Measurements from ENCODE around the gene SDR39U1. TPM values are rescaled to one million over a fixed set of nuclear protein-coding genes. Genes with fewer than 3 reads are reported as not detected.

SDR39U1 gene
- total RNA-seq, 1 experiment from 2014 or later: 56.7 TPM

DNA sequence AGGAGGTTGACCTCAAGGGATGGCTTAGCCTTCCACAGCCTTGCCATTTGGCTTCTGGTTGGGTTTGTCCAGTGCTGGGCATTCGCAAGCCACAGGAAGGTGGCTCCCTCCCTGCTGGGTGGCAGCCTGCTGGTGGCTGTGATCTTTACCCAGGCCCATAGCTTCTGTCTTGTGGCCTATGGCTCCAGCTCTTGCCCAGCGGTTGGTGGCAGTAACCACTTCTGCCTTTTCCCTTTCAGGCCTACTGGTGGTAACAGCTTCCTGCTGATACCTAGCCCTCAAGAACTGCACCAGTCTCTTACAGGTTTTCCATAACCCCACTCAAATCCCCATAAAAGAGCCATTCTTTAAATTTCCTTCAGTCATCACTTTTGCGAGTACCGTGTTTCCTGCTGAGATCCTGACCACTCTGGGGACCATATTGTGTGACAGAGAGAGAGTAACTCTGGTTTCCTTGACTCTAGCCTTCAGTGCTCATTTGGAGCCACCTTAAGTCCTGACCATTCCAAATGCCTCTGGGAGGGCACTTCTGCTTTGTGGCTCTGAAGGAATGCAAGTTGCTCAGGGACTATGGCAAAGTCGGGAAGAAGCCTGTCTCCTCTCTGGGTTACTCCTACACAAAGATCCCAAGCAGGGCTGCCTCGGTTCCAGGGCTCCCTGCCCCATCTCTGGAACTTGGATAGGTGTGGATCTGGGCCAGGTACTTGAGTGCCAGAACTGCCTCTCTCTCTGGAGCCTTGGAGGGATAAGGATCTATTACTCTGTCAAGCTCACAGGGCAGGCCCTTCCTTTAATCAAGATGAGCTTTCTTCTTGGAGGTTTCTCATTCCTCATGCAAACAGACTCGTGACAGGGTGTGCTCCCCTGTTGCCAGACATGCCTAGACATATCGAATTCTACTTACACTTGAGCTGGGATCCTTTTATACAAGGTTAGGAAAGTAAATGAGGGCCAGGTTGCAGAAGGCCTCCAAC, 46.7 kb downstream of the SDR39U1 start (continued):
- TF ChIP-seq ZNF425 (CRISPR knock-in tag; conservative IDR thresholded peaks at IDR 0.05): no peak
- TF ChIP-seq CREM (CRISPR knock-in tag; IDR thresholded peaks at IDR 0.05): no peak

- ChIA-PET CTCF (no interaction called here), POLR2A (no interaction called here)
- no peak overlapping the region for H3K4me3 Mint-ChIP-seq
- no peak overlapping the region for H3K27ac Mint-ChIP-seq
- no peak for DNase-seq (ENCODE audit: low spot score)
- no peaks in the 10 kb centered on the region for H3K9me3 Mint-ChIP-seq
- H3K36me3 Mint-ChIP-seq: no peaks in the 10 kb centered on the region
- peaks cover 36% of the 10 kb centered on the region for H3K4me1 Mint-ChIP-seq
- no peak for ATAC-seq
- TF ChIP-seq ZNF232 (CRISPR knock-in tag; IDR thresholded peaks at IDR 0.05) (no peak), NFE2L1 (CRISPR knock-in tag; IDR thresholded peaks at IDR 0.05) (no peak), ZNF396 (CRISPR knock-in tag; IDR thresholded peaks at IDR 0.05; ENCODE audit: borderline replicate concordance) (no peak), ATF2 (CRISPR knock-in tag; IDR thresholded peaks at IDR 0.05; ENCODE audit: borderline replicate concordance, low read depth) (no peak), CBFB (CRISPR knock-in tag; IDR thresholded peaks at IDR 0.05; ENCODE audit: low read depth) (no peak), MXD4 (CRISPR knock-in tag; IDR thresholded peaks at IDR 0.05; ENCODE audit: borderline replicate concordance) (no peak)
- TF ChIP-seq, protein P1, sequence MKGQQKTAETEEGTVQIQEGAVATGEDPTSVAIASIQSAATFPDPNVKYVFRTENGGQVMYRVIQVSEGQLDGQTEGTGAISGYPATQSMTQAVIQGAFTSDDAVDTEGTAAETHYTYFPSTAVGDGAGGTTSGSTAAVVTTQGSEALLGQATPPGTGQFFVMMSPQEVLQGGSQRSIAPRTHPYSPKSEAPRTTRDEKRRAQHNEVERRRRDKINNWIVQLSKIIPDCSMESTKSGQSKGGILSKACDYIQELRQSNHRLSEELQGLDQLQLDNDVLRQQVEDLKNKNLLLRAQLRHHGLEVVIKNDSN (CRISPR knock-in tag; IDR thresholded peaks at IDR 0.05): no peak
- TF ChIP-seq, protein P2, sequence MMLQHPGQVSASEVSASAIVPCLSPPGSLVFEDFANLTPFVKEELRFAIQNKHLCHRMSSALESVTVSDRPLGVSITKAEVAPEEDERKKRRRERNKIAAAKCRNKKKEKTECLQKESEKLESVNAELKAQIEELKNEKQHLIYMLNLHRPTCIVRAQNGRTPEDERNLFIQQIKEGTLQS (CRISPR knock-in tag; conservative IDR thresholded peaks at IDR 0.05): no peak
- TF ChIP-seq, protein P3, sequence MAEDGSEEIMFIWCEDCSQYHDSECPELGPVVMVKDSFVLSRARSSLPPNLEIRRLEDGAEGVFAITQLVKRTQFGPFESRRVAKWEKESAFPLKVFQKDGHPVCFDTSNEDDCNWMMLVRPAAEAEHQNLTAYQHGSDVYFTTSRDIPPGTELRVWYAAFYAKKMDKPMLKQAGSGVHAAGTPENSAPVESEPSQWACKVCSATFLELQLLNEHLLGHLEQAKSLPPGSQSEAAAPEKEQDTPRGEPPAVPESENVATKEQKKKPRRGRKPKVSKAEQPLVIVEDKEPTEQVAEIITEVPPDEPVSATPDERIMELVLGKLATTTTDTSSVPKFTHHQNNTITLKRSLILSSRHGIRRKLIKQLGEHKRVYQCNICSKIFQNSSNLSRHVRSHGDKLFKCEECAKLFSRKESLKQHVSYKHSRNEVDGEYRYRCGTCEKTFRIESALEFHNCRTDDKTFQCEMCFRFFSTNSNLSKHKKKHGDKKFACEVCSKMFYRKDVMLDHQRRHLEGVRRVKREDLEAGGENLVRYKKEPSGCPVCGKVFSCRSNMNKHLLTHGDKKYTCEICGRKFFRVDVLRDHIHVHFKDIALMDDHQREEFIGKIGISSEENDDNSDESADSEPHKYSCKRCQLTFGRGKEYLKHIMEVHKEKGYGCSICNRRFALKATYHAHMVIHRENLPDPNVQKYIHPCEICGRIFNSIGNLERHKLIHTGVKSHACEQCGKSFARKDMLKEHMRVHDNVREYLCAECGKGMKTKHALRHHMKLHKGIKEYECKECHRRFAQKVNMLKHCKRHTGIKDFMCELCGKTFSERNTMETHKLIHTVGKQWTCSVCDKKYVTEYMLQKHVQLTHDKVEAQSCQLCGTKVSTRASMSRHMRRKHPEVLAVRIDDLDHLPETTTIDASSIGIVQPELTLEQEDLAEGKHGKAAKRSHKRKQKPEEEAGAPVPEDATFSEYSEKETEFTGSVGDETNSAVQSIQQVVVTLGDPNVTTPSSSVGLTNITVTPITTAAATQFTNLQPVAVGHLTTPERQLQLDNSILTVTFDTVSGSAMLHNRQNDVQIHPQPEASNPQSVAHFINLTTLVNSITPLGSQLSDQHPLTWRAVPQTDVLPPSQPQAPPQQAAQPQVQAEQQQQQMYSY (CRISPR knock-in tag; IDR thresholded peaks at IDR 0.05): no peak
- peaks cover 7% of the 10 kb centered on the region for H3K27me3 Mint-ChIP-seq (ENCODE audit: low read depth)
These were observed 48.3 kb downstream of the SDR39U1 start for GRCh38 chr14:24394275-24394674.

DNA sequence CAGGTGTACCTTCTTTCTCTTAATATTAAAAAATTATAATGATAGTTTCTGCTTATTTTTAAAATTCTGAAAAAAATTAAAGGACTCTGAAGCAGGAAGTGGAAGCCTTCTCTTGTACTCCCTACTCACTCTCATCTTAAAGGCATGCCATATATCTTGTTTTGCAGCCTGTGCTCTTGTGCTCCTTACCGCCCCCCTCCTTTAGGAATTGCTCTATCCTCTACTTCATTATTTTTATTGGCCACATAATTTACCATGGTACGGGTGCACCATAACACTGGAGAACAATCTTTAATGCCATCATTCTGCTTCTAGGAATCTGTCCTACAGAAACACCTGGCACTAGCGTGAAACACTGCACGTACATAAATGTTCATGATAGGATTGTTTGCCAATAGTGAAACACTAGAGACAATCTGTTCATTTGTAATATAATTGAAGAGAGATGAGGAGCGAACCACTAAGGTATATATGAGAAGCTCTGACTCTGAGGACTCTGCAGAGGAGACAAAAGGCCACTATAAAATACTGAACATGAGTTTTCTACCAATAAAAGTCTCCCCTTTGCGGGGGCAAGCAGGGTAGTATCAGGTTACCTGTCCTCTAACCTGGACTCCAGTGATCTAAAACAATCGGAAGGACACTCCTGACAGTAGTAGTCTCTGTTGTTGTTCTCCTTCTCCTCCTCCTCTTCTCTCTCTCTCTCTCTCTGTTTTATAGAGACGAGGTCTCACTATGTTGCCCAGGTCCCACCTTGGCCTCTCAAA, 50.1 kb downstream of the SDR39U1 start:
- ATAC-seq: peak; percentile 71
- no peak overlapping the region for H3K4me3 Mint-ChIP-seq
- no peak for DNase-seq (ENCODE audit: low spot score)
- ChIA-PET CTCF (interaction anchor here (1.0 to 1.8 kb wide), 2 partner anchors 39 to 59 kb away, joined by 3 to 4 read pairs; no protein-coding TSS in a partner anchor), POLR2A (no interaction called here)
- no peaks in the 10 kb centered on the region for H3K9me3 Mint-ChIP-seq
- TF ChIP-seq ZNF121 (CRISPR knock-in tag; IDR thresholded peaks at IDR 0.05): no peak
- no peak for TF ChIP-seq ZNF396 (CRISPR knock-in tag; IDR thresholded peaks at IDR 0.05; ENCODE audit: borderline replicate concordance)
- TF ChIP-seq, protein P4, sequence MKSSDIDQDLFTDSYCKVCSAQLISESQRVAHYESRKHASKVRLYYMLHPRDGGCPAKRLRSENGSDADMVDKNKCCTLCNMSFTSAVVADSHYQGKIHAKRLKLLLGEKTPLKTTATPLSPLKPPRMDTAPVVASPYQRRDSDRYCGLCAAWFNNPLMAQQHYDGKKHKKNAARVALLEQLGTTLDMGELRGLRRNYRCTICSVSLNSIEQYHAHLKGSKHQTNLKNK (CRISPR knock-in tag; IDR thresholded peaks at IDR 0.05): no peak
- H3K27me3 Mint-ChIP-seq (ENCODE audit: low read depth): peaks cover 7% of the 10 kb centered on the region
- H3K4me1 Mint-ChIP-seq: peaks cover 37% of the 10 kb centered on the region
- no peak overlapping the region for H3K27ac Mint-ChIP-seq
- no peaks in the 10 kb centered on the region for H3K36me3 Mint-ChIP-seq

All from WTC11 (cell line).